Glomerular endothelial cell (primary cell): ENCODE data around the gene DOK1. TPM values are rescaled to one million over a fixed set of nuclear protein-coding genes. Genes with fewer than 3 reads are reported as not detected.
"Not testable (repeated sequence)": the region's sequence is repeated elsewhere in the genome, so short reads cannot be mapped to it uniquely, and the experiment has no call there.

Experiments used
- DNase-seq: peaks from one replicate; pipeline ENCODE4 v3.0.0-alpha.2; 2011; ENCODE audit warnings: low read depth, low spot score; ENCODE audit errors: extremely low read depth
- total RNA-seq: library from RNA; depleted of rRNA; stranded (reverse); fragments of >200 nt; gene quantifications from 2 replicates; pipeline ENCODE4 v1.2.3, GENCODE V29; 2015

Gene DOK1
- total RNA-seq, 1 donor from 2014 or later, result 17.2 TPM

GRCh38 chr2:74544634-74545033, 9.9 kb upstream of the DOK1 start:
- DNase-seq, result no peak

- no peak for DNase-seq
Measured at GRCh38 chr2:74546004-74546403, 8.5 kb upstream of the DOK1 start.

- DNase-seq, result no peak
Measured at GRCh38 chr2:74548285-74548899, 6.1 kb upstream of the DOK1 start.

- DNase-seq, result no peak
Measured at GRCh38 chr2:74548900-74549826, 5.4 kb upstream of the DOK1 start.

- no peak for DNase-seq
Measured at GRCh38 chr2:74550231-74550630, 4.3 kb upstream of the DOK1 start.

- DNase-seq, result no peak
Measured at GRCh38 chr2:74551530-74551929, 3.0 kb upstream of the DOK1 start.

GRCh38 chr2:74551942-74552913, 2.3 kb upstream of the DOK1 start:
- DNase-seq, result no peak

GRCh38 chr2:74552914-74553811, 1.4 kb upstream of the DOK1 start:
- no peak for DNase-seq

GRCh38 chr2:74554820-74555531, 456 bp downstream of the DOK1 start:
- no peak for DNase-seq

- no peak for DNase-seq
Measured at GRCh38 chr2:74555610-74556103, 1.1 kb downstream of the DOK1 start.

GRCh38 chr2:74556159-74556558, 1.6 kb downstream of the DOK1 start:
- no peak for DNase-seq

GRCh38 chr2:74556831-74557370, 2.4 kb downstream of the DOK1 start:
- no peak for DNase-seq

- DNase-seq, result no peak
Measured at GRCh38 chr2:74558284-74559230, 4.0 kb downstream of the DOK1 start.

GRCh38 chr2:74559912-74560311, 5.4 kb downstream of the DOK1 start:
- no peak for DNase-seq

GRCh38 chr2:74560591-74560990, 6.1 kb downstream of the DOK1 start:
- no peak for DNase-seq

- not testable (repeated sequence) for DNase-seq
Measured at GRCh38 chr2:74561022-74561421, 6.5 kb downstream of the DOK1 start.

GRCh38 chr2:74562126-74562775, 7.7 kb downstream of the DOK1 start:
- no peak for DNase-seq
